Spleen (tissue), 13 donors: ENCODE measurements around the gene PHACTR4. TPM values are rescaled to one million over a fixed set of nuclear protein-coding genes. Genes with fewer than 3 reads are reported as not detected.

Experiments
- DNase-seq: peaks from one replicate; pipeline ENCODE4 v3.0.0-alpha.2; 2020
- H3K27ac ChIP-seq, 8 donors: fragments of 200-600 bp; sonication (generic) in 7 of 8; 1 replicate in 4 of 8; 2 replicates in 4 of 8; pipeline versions ENCODE4 v1.5.0 to v1.8.0; 2016 to 2021; ENCODE audit warnings: inconsistent platforms in 4 of 8, mild to moderate bottlenecking in 4 of 8, moderate library complexity in 1 of 8
- H3K27me3 ChIP-seq, 7 donors: fragments of 200-600 bp; sonication (generic) in 6 of 7; replicated peaks in 1 of 7; 1 replicate in 4 of 7; 2 replicates in 3 of 7; pipeline versions ENCODE4 v1.5.0 to v1.8.0; 2016 to 2021; ENCODE audit warnings: inconsistent platforms in 3 of 7, mild to moderate bottlenecking in 1 of 7
- H3K36me3 ChIP-seq, 6 donors: fragments of 200-600 bp; sonication (generic) in 5 of 6; 1 replicate in 4 of 6; 2 replicates in 2 of 6; pipeline versions ENCODE4 v1.5.0 to v1.8.0; 2016 to 2021; ENCODE audit warnings: inconsistent platforms in 2 of 6
- H3K4me1 ChIP-seq, 6 donors: fragments of 200-600 bp; sonication (generic) in 5 of 6; 1 replicate in 3 of 6; 2 replicates in 3 of 6; pipeline versions ENCODE4 v1.5.0 to v1.8.0; 2016 to 2021; ENCODE audit warnings: inconsistent platforms in 3 of 6
- H3K4me3 ChIP-seq, 8 donors: fragments of 200-600 bp; sonication (generic) in 7 of 8; 1 replicate in 4 of 8; 2 replicates in 4 of 8; pipeline versions ENCODE4 v1.5.0 to v1.8.0; 2016 to 2021; ENCODE audit warnings: inconsistent platforms in 4 of 8, mild to moderate bottlenecking in 4 of 8, moderate library complexity in 2 of 8
- H3K9me3 ChIP-seq, 8 donors: fragments of 200-600 bp; sonication (generic) in 7 of 8; 1 replicate in 4 of 8; 2 replicates in 4 of 8; pipeline versions ENCODE4 v1.5.0 to v1.8.0; 2016 to 2021; ENCODE audit warnings: inconsistent platforms in 4 of 8
- CTCF ChIP-seq, 11 experiments: fragments of 200-600 bp in 7 of 11; fragments of 450-650 bp in 4 of 11; sonication (generic) in 4 of 11; IDR thresholded peaks in 8 of 11; conservative IDR thresholded peaks in 3 of 11; 1 replicate in 7 of 11; 2 replicates in 4 of 11; pipeline versions ENCODE4 v1.4.0 to v1.8.0; 2016 to 2021; ENCODE audit warnings: antibody characterized with exemption in 11 of 11, inconsistent platforms in 4 of 11, mild to moderate bottlenecking in 1 of 11
- POLR2A ChIP-seq, 3 donors: fragments of 450-650 bp; IDR thresholded peaks; one replicate each; pipeline ENCODE4 v1.5.1; 2017; ENCODE audit warnings: antibody characterized with exemption in 3 of 3, mild to moderate bottlenecking in 1 of 3
- POLR2AphosphoS5 ChIP-seq, 3 donors: sonication (generic); formaldehyde crosslinking; IDR thresholded peaks; one replicate each; pipeline ENCODE4 v1.5.1; 2017; ENCODE audit warnings: antibody characterized with exemption in 3 of 3
- WGBS, 5 donors: extraction: QIAGEN DNeasy Blood & Tissue Kit in 3 of 5; methylation state at CpG; one replicate each; pipeline versions ENCODE4 v1.1.5 to v1.1.7; 2013 to 2018; 5-methylcytosine and 5-hydroxymethylcytosine counted together
- intact Hi-C: fragments of 100-400 bp; cut with DNase I; formaldehyde crosslinking; loops from one replicate; pipeline ENCODE4 v1.15.0; 2023; ENCODE audit warnings: low total_unique reads
- long read RNA-seq, 2 donors: transcript quantifications; one replicate each; lab custom pipeline, GENCODE V29; 2026
- polyA plus RNA-seq, 3 donors: library from polyadenylated mRNA; stranded (reverse); fragments of 200-250 nt; gene quantifications; one replicate each; pipeline ENCODE4 v1.2.1, GENCODE V29; 2013
- total RNA-seq, 7 donors: library from RNA; depleted of rRNA in 3 of 7; stranded (reverse); fragments of >200 nt in 3 of 7; fragmentation: NEBNext Ultra II Directional in 4 of 7; extraction: Animal tissue kit (Norgen Biotek cat#: 25700) in 4 of 7; gene quantifications; one replicate each; pipeline versions ENCODE4 v1.1.0 to v1.2.1, GENCODE V29; 2016 to 2021
- donor health status: healthy with polysubstance abuse.
- donor health status: DM: no; HTN: no; CAD: no; lungs with moderate emphysema.
- donor health status: DM: no; HTN: no; CAD: no.
- donor health status: Bipolar disorder and iron deficiency.
- donor health status: healthy.
- donor health status: DM: no; HTN: no; CAD: no.
- donor health status: DM: yes; HTN: yes; CAD: no.

The PHACTR4 gene
- total RNA-seq = 10 to 100 TPM; 24.1 to 55.9 (median 32.9) TPM
- polyA plus RNA-seq = 10 to 100 TPM in 1 of 3 donors, 1 to 10 TPM in 2; 8.2 to 16.4 (median 8.9) TPM
- long read RNA-seq, donor 1, full-length matches to known transcripts = 2 of 2 reads
- long read RNA-seq, donor 1, partial matches to known transcripts = 0 of 2 reads
- long read RNA-seq, donor 1, other reads (novel, unspliced or antisense) = 0 of 2 reads
- long read RNA-seq, donor 2, full-length matches to known transcripts = 2 of 2 reads
- long read RNA-seq, donor 2, partial matches to known transcripts = 0 of 2 reads
- long read RNA-seq, donor 2, other reads (novel, unspliced or antisense) = 0 of 2 reads

GRCh38 chr1:28369371-28370238 lies at the start of gene PHACTR4:
TSS of gene PHACTR4 (plus strand) at chr1:28369740. CDS start at chr1:28407448, 37,708 bp downstream.
- no peaks in the 10 kb centered on the region for H3K27me3 ChIP-seq
- H3K4me1 ChIP-seq = peaks cover 15 to 62% (median 29%) of the 10 kb centered on the region in 6 donors
- TF ChIP-seq POLR2AphosphoS5 (IDR thresholded peaks at IDR 0.05) = peak; percentile 84 to 89 (median 88)
- peak in 1 of 11 experiments; percentile 6 for TF ChIP-seq CTCF (IDR thresholded peaks at IDR 0.05 in 8 of 11, conservative IDR thresholded peaks at IDR 0.05 in 3 of 11)
- peak in 1 of 3 donors; percentile 38 for TF ChIP-seq POLR2A (IDR thresholded peaks at IDR 0.05)
- DNase-seq = peak; percentile 96
- peak within 1 kb of the TSS; percentile 70 to 96 (median 92) for H3K27ac ChIP-seq
- H3K4me3 ChIP-seq = peak within 1 kb of the TSS; percentile 69 to 89 (median 84)
- 0 to 1% (median 0%) methylated on average over 35 to 61 of the region's 61 CpGs for WGBS, 5 donors
- H3K36me3 ChIP-seq = no peaks in the 10 kb centered on the region
- no peaks in the 10 kb centered on the region for H3K9me3 ChIP-seq
- intact Hi-C loops = loop anchor here (10.0 kb wide), 1 partner anchor 115 kb away; the partner anchor contains the start of gene SESN2

GRCh38 chr1:28322194-28322593 lies 47.3 kb upstream of the PHACTR4 start:
- no peak overlapping the region for H3K27ac ChIP-seq
- no peaks in the 10 kb centered on the region for H3K36me3 ChIP-seq
- H3K9me3 ChIP-seq = no peaks in the 10 kb centered on the region
- H3K4me1 ChIP-seq = peaks cover 0 to 16% (median 11%) of the 10 kb centered on the region in 6 donors
- no peak overlapping the region for H3K4me3 ChIP-seq
- intact Hi-C loops = loop anchor here (10.0 kb wide), 1 partner anchor 57 kb away; no protein-coding TSS in a partner anchor
- no peak for DNase-seq
- no peak for TF ChIP-seq POLR2AphosphoS5 (IDR thresholded peaks at IDR 0.05)
- no peak for TF ChIP-seq POLR2A (IDR thresholded peaks at IDR 0.05)
- TF ChIP-seq CTCF (IDR thresholded peaks at IDR 0.05 in 8 of 11, conservative IDR thresholded peaks at IDR 0.05 in 3 of 11) = no peak
- H3K27me3 ChIP-seq = peaks cover 0 to 3% (median 0%) of the 10 kb centered on the region in 7 donors
- 76 to 89% (median 84%) methylated on average over 3 of the region's 3 CpGs for WGBS, 5 donors

GRCh38 chr1:28323720-28324119 lies 45.8 kb upstream of the PHACTR4 start:
- H3K27me3 ChIP-seq = no peaks in the 10 kb centered on the region
- DNase-seq = no peak
- peaks cover 7 to 30% (median 24%) of the 10 kb centered on the region in 6 donors for H3K4me1 ChIP-seq
- no peaks in the 10 kb centered on the region for H3K9me3 ChIP-seq
- no peak overlapping the region for H3K4me3 ChIP-seq
- no peak for TF ChIP-seq POLR2AphosphoS5 (IDR thresholded peaks at IDR 0.05)
- no peak for TF ChIP-seq CTCF (IDR thresholded peaks at IDR 0.05 in 8 of 11, conservative IDR thresholded peaks at IDR 0.05 in 3 of 11)
- TF ChIP-seq POLR2A (IDR thresholded peaks at IDR 0.05) = no peak
- WGBS, 5 donors = 23 to 44% (median 26%) methylated on average over 3 of the region's 3 CpGs
- intact Hi-C loops = loop anchor here (10.0 kb wide), 1 partner anchor 59 kb away; no protein-coding TSS in a partner anchor
- no peak overlapping the region for H3K27ac ChIP-seq
- H3K36me3 ChIP-seq = no peaks in the 10 kb centered on the region
